ENCODE data around the gene SSR1. TPM values are rescaled to one million over a fixed set of nuclear protein-coding genes. Genes with fewer than 3 reads are reported as not detected.

SSR1 gene
- total and polyA plus RNA-seq, 9 of the 15 experiments (the other 6 are each of a cell fraction or from before 2014, with no cell fraction given): 87.7 to 220 (median 144) TPM

DNA sequence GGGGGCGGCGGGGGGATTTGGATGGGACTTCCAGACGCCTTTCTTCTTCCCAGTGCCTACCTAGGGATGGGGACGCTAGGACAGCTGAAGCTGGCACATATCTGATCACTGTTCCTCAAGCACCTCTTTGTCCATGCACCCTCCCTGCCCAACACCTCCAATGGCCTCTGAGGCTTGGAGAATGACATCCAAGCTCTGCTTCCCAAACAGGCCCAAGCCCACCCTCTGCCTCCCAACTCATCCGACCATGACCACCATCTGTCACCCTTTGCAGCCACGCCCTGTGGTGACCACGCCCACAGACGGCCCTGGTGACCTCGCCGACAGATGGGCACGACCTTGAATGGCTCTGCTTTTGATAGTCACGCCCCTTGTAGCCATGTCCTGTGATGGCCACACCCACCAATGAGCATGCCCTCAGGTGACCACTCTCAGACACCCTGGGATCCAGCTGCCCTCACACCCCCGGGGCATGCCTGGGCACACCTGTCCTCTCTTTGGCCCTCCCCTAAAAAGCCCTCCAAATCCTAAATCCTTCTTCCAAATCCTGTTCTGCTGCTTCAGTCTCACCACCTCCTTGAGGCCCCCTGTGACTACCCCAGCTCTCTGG, 51.0 kb downstream of the SSR1 start (continued):
- TF ChIP-seq SUPT5H (IDR thresholded peaks at IDR 0.05) (no peak), MEIS2 (IDR thresholded peaks at IDR 0.05; ENCODE audit: partially characterized antibody) (peak; percentile 43)

- Histone ChIP-seq H4K20me1 (replicated peaks; ENCODE audit: control insufficient read depth, insufficient read depth, low read length) (no peaks in the 10 kb centered on the region), H3K4me3 (peak overlapping the region; percentile 38), H3K4me1 (replicated peaks in 1 of 2; ENCODE audit: control insufficient read depth in 2 of 2, insufficient read depth in 2 of 2, low read length in 2 of 2) (peaks cover 19 to 37% of the 10 kb centered on the region in 2 experiments), H3K9me3 (replicated peaks; ENCODE audit: control insufficient read depth, insufficient read depth, low read depth, low read length) (no peaks in the 10 kb centered on the region; the same call in 1 of the 2 replicates), H3K9me1 (ENCODE audit: control insufficient read depth, insufficient read depth, low read length) (no peaks in the 10 kb centered on the region), H3K27me3 (ENCODE audit: control insufficient read depth in 2 of 2, insufficient read depth in 2 of 2, low read length in 2 of 2) (peaks cover 3 to 5% of the 10 kb centered on the region in 2 experiments; a peak in 3 of 5 replicates), H3K36me3 (ENCODE audit: control insufficient read depth, insufficient read depth, low read length) (no peaks in the 10 kb centered on the region), H3K79me2 (ENCODE audit: control insufficient read depth, insufficient read depth, low read length) (no peaks in the 10 kb centered on the region), H3K4me2 (ENCODE audit: insufficient read depth, low read length) (peak overlapping the region; percentile 85), H3K27ac (ENCODE audit: extremely low read depth, low read depth, low read length) (peak overlapping the region; percentile 23; the same call in 1 of the 3 replicates), H3K9ac (ENCODE audit: insufficient read depth in 1 of 2, low read depth in 2 of 2, low read length in 2 of 2) (peak overlapping the region; percentile 60 to 81; a peak in 3 of 4 replicates), H2AFZ (ENCODE audit: low read depth, low read length) (peak overlapping the region; percentile 98)
- WGBS (ENCODE audit: insufficient coverage, low coverage, missing lambda C conversion rate): 35% methylated on average over 40 of the region's 43 CpGs
- POLR2A ChIA-PET: interaction anchor here (0.6 to 0.7 kb wide), 2 partner anchors 15 to 586 kb away, joined by 3 to 4 read pairs; no protein-coding TSS in a partner anchor
- no TSS peak for BruUV-seq (replicated peaks)
- CTCF ChIA-PET (ENCODE audit: low intra/inter-chr PET ratio): no interaction called here
- in situ Hi-C loops (cut with MboI): no loop called here
- ATAC-seq (peak; percentile 96), FAIRE-seq (peak; percentile 84), DNase-seq (ENCODE audit: extremely low read depth in 1 of 4, low spot score in 3 of 4) (peak; percentile 81 to 94 (median 84))
- intact Hi-C loops (cut with micrococcal nuclease): no loop called here
- TF ChIP-seq DEAF1 (CRISPR knock-in tag; IDR thresholded peaks at IDR 0.05): no peak
- peak; percentile 38; the same call in 1 of the 2 replicates for TF ChIP-seq SP1 (CRISPR knock-in tag; IDR thresholded peaks at IDR 0.05)
- TF ChIP-seq KLF1 (tag; IDR thresholded peaks at IDR 0.05): no peak
- TF ChIP-seq POLR2A (conservative IDR thresholded peaks at IDR 0.05): peak; percentile 72
- no peak for TF ChIP-seq DNMT1 (IDR thresholded peaks at IDR 0.05)
- no peak for TF ChIP-seq NR2C2 (CRISPR knock-in tag; IDR thresholded peaks at IDR 0.05)
- no peak for TF ChIP-seq NR2C2 (tag; IDR thresholded peaks at IDR 0.05)
- no peak for TF ChIP-seq ZNF584 (CRISPR knock-in tag; IDR thresholded peaks at IDR 0.05; ENCODE audit: low read depth)
- peak; percentile 28 for TF ChIP-seq SAP30 (IDR thresholded peaks at IDR 0.05; ENCODE audit: borderline replicate concordance, insufficient read depth, low read depth, low read length, poor library complexity, severe bottlenecking)
- TF ChIP-seq, protein P1, sequence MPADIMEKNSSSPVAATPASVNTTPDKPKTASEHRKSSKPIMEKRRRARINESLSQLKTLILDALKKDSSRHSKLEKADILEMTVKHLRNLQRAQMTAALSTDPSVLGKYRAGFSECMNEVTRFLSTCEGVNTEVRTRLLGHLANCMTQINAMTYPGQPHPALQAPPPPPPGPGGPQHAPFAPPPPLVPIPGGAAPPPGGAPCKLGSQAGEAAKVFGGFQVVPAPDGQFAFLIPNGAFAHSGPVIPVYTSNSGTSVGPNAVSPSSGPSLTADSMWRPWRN (IDR thresholded peaks at IDR 0.05; ENCODE audit: low read depth): no peak
- TF ChIP-seq NCOR1 (IDR thresholded peaks at IDR 0.05): no peak
- no peak for TF ChIP-seq ZKSCAN3 (CRISPR knock-in tag; IDR thresholded peaks at IDR 0.05)
- 0 out of 2 replicates have a peak, but pooled peaks have one; percentile 8 for TF ChIP-seq TEAD4 (IDR thresholded peaks at IDR 0.05; ENCODE audit: low read length)
- no peak for TF ChIP-seq TEAD4 (CRISPR knock-in tag; IDR thresholded peaks at IDR 0.05; ENCODE audit: borderline replicate concordance)
- no peak for TF ChIP-seq ZNF224 (CRISPR knock-in tag; IDR thresholded peaks at IDR 0.05)
- TF ChIP-seq, protein P2, sequence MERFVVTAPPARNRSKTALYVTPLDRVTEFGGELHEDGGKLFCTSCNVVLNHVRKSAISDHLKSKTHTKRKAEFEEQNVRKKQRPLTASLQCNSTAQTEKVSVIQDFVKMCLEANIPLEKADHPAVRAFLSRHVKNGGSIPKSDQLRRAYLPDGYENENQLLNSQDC (CRISPR knock-in tag; IDR thresholded peaks at IDR 0.05): no peak
- no peak for TF ChIP-seq GABPB2 (CRISPR knock-in tag; conservative IDR thresholded peaks at IDR 0.05)
These were observed 51.8 kb downstream of the SSR1 start for GRCh38 chr6:7261032-7261841.
